ENCODE results near the gene SNTB2.
"Not testable (repeated sequence)": the region's sequence is repeated elsewhere in the genome, so short reads cannot be mapped to it uniquely, and the experiment has no call there.

DNA sequence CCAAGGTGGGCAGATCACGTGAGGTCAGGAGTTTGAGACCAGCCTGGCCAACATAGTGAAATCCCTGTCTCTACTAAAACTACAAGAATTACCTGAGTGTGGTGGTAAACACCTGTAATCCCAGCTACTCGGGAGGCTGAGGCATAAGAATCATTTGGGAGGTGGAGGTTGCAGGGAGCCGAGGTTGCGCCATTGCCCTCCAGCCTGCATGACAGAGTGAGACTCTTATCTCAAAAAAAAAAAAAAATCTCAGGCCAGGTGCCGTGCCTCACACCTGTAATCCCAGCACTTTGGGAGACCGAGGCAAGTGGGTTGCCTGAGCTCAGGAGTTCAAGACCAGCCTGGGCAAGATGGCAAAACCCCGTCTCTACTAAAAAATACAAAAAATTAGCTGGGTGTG lies 109.8 kb downstream of the SNTB2 start:
- TF ChIP-seq, protein P1, sequence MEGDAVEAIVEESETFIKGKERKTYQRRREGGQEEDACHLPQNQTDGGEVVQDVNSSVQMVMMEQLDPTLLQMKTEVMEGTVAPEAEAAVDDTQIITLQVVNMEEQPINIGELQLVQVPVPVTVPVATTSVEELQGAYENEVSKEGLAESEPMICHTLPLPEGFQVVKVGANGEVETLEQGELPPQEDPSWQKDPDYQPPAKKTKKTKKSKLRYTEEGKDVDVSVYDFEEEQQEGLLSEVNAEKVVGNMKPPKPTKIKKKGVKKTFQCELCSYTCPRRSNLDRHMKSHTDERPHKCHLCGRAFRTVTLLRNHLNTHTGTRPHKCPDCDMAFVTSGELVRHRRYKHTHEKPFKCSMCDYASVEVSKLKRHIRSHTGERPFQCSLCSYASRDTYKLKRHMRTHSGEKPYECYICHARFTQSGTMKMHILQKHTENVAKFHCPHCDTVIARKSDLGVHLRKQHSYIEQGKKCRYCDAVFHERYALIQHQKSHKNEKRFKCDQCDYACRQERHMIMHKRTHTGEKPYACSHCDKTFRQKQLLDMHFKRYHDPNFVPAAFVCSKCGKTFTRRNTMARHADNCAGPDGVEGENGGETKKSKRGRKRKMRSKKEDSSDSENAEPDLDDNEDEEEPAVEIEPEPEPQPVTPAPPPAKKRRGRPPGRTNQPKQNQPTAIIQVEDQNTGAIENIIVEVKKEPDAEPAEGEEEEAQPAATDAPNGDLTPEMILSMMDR (conservative IDR thresholded peaks at IDR 0.05 in 1 of 2, IDR thresholded peaks at IDR 0.05 in 1 of 2; ENCODE audit: low read depth in 1 of 2, low read length in 2 of 2) = not testable (repeated sequence)
- TF ChIP-seq EZH2 (IDR thresholded peaks at IDR 0.05; ENCODE audit: low read length, missing control alignments) = not testable (repeated sequence)
